22Rv1 (cell line): ENCODE measurements around the gene CACNA2D4.

Source experiments
- H3K27ac ChIP-seq: fragments of 450-650 bp; 2 replicates; pipeline ENCODE4 v1.5.1; 2017
- ZFX ChIP-seq: fragments of 450-650 bp; IDR thresholded peaks from 2 replicates; pipeline ENCODE4 v1.6.1; 2017; ENCODE audit warnings: antibody characterized with exemption, borderline replicate concordance
- TF ChIP-seq, protein P1 (sequence below): fragments of 450-650 bp; IDR thresholded peaks from 2 replicates; pipeline ENCODE4 v1.5.1; 2017; ENCODE audit warnings: mild to moderate bottlenecking

Gene CACNA2D4

DNA sequence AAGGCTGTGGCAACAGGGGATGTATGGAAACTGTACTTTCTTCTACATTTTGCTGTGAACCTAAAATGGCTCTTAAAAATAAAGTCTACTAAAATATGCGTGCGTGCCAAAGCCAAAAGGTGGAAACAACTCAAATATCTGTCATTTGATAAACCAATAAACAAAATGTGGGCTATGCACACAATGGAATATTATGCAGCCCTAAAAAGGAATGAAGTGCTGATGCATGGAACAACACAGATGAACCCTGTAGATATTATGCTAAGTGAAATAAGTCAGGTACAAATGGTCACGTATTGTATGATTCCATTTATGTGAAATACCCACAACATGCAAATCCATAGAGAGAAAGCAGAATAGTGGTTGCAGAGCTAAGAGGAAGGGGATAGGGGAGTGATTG lies 8.0 kb downstream of the CACNA2D4 start:
- TF ChIP-seq, protein P1, sequence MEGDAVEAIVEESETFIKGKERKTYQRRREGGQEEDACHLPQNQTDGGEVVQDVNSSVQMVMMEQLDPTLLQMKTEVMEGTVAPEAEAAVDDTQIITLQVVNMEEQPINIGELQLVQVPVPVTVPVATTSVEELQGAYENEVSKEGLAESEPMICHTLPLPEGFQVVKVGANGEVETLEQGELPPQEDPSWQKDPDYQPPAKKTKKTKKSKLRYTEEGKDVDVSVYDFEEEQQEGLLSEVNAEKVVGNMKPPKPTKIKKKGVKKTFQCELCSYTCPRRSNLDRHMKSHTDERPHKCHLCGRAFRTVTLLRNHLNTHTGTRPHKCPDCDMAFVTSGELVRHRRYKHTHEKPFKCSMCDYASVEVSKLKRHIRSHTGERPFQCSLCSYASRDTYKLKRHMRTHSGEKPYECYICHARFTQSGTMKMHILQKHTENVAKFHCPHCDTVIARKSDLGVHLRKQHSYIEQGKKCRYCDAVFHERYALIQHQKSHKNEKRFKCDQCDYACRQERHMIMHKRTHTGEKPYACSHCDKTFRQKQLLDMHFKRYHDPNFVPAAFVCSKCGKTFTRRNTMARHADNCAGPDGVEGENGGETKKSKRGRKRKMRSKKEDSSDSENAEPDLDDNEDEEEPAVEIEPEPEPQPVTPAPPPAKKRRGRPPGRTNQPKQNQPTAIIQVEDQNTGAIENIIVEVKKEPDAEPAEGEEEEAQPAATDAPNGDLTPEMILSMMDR, result no peak
- TF ChIP-seq ZFX, result no peak

DNA sequence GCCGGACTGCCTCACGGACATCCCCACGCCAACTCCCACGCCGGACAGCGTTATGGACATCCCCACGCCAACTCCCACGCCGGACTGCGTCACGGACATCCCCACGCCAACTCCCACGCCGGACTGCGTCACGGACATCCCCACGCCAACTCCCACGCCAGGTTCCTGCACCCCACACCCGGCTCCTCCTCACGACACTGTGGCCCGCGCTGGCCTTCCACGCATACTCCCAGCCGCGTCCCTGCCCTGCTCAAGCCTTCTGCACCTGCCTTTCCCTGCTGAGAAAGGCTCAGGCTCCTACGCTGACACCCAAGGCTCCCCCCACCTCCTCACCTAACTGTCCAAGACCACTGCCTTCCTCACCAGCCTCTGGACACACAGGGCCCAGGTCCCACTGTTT lies 9.7 kb downstream of the CACNA2D4 start:
- TF ChIP-seq, protein P1, result no peak
- no peak for TF ChIP-seq ZFX
- no peak overlapping the region for H3K27ac ChIP-seq

More for the DNA sequence above, 8.0 kb downstream of the CACNA2D4 start:
- H3K27ac ChIP-seq, result no peak overlapping the region

DNA sequence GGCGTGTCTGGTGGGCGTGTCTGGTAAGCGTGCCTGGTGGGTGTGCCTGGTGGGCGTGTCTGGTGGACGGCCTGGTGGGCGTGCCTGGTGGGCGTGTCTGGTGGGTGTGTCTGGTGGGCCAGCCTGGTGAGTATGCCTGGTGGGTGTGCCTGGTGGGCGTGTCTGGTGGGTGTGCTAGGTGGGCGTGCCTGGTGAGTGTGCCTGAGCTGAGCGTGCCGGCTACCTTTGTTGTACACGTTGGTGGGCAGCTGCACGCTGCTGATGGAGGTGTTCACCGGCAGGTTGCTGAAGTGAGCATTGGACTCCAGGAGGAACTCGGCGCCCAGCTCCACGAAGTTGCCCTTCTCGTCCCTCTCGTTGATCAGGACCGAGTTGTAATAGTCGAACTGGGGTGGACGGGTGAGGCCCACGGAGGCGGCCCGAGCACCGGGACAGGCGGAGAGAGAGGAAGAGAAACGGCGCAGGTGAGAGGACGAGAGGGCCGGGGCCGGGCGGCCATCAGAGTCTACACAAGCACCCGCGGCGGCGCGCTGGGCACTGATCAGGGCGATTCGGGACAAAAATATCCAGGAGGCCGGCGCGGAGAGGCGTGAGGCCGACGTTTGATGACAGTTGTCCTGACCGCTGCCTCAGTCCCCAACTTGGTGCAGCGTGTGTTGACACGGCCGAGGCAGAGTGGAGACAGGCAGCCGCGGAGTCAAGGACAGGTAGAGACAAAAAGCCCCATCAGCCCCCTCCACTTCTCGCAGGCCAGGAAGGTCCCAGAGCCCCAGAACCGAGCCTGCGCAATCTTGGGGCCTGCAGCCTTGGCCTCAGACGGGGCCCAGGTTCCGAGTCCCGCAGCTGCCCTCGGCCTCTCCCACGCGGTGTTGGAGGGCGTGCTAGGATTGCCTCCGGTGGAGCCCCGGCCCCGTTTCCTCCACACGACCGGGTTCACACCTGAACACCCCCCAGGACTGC lies 10.5 kb downstream of the CACNA2D4 start:
- no peak overlapping the region for H3K27ac ChIP-seq
- no peak for TF ChIP-seq ZFX
- TF ChIP-seq, protein P1, result no peak

DNA sequence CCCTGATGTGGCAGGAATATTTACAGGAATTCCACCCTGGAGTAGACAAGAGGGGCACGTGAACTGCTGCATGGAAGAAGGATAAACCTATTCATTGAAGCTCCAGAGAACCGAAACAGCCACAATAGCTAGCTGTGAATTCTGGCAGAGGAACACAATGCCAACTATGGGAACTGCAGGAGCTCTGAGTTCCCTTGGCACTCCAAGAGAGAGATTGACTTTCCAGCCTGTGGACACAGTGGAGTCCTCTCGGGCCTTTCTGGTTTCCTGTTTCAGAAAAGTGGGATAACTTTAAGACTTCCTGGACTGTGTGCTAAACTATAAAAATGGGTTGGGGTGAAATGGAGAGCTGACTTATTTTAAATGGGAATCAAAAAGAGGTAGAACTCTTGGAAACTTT lies 11.9 kb downstream of the CACNA2D4 start:
- TF ChIP-seq, protein P1, result no peak
- TF ChIP-seq ZFX, result no peak
- H3K27ac ChIP-seq, result no peak overlapping the region

DNA sequence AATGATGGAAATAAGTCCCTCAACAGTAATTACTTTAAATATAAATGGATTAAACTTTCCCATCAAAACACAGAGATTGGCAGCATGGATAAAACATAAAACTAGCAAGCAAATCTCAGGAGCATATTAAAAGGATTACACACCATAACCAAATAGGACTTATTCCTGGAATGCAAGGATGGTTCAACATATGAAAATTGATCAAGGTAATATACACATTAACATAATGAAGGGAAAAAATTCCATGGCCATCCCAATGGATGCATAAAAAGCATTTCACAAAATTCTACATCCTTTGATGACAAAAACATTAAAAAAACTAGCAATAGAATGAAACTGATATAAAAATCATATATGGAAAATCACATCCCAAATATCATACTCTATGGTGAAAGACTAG lies 13.6 kb downstream of the CACNA2D4 start:
- no peak overlapping the region for H3K27ac ChIP-seq
- TF ChIP-seq ZFX, result no peak
- TF ChIP-seq, protein P1, result no peak

DNA sequence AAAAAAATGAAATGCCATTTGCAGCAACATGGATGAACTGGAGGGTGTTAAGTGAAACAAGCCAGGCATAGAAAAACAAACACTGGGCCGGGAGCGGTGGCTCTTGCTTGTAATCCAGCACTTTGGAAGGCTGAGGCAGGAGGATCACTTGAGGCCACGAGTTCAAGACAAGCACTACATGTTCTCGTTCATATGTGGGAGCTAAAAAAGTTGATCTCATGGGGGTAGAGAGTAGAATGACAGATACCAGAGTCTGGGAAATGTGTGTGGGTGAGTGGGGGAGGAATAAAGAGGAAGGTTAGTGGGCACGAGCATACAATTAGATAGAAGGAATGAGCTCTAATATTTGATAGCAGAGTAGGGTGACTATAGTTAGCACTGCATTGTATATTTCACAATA lies 21.5 kb downstream of the CACNA2D4 start:
- TF ChIP-seq, protein P1, result no peak
- TF ChIP-seq ZFX, result no peak
- no peak overlapping the region for H3K27ac ChIP-seq

DNA sequence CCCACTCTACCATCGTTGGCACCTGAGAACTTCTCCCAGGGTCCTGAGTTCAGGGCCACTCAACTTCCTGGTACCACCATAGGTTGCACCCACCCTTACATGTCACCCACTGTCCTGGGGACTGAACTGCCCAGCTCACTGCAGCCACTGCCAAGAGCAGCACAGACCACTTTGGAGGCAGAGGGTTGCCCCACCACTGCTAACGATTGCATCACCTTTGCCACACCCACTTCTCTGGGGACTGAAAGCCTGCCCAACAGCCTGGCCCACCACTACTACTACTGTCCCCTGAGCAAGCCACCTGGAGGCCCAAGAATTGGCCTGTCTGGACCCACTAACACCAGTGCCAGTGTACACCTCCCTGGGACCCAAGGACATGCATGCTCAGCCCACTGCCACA lies 27.6 kb downstream of the CACNA2D4 start:
- H3K27ac ChIP-seq, result no peak overlapping the region
- no peak for TF ChIP-seq ZFX
- TF ChIP-seq, protein P1, result no peak
